HG02943 (cell line): Measurements from ENCODE around the gene KANSL1.
"Not testable (repeated sequence)": the region's sequence is repeated elsewhere in the genome, so short reads cannot be mapped to it uniquely, and the experiment has no call there.

Experiments used
- ATAC-seq: cut with Tn5 transposase; IDR thresholded peaks from one replicate; pipeline ENCODE4 v1.9.1; 2021; ENCODE audit warnings: mild to moderate bottlenecking, low read depth, moderate library complexity; ENCODE audit not compliant: unreplicated experiment

The KANSL1 gene

GRCh38 chr17:46027048-46027975 lies 165.9 kb downstream of the KANSL1 start:
- ATAC-seq, result no peak

- no peak for ATAC-seq
These were observed 166.8 kb downstream of the KANSL1 start for GRCh38 chr17:46026166-46027047.

GRCh38 chr17:46025510-46026165 lies 167.6 kb downstream of the KANSL1 start:
- ATAC-seq, result no peak

GRCh38 chr17:46025060-46025459 lies 168.2 kb downstream of the KANSL1 start:
- ATAC-seq, result no peak

GRCh38 chr17:46024590-46024989 lies 168.6 kb downstream of the KANSL1 start:
- ATAC-seq, result no peak

- ATAC-seq, result no peak
These were observed 169.3 kb downstream of the KANSL1 start for GRCh38 chr17:46023783-46024388.

- ATAC-seq, result not testable (repeated sequence)
These were observed 169.9 kb downstream of the KANSL1 start for GRCh38 chr17:46023366-46023765.

GRCh38 chr17:46020998-46021397 lies 172.2 kb downstream of the KANSL1 start:
- no peak for ATAC-seq

GRCh38 chr17:46020023-46020761 lies 173.0 kb downstream of the KANSL1 start:
- no peak for ATAC-seq

GRCh38 chr17:46019408-46019925 lies 173.8 kb downstream of the KANSL1 start:
- not testable (repeated sequence) for ATAC-seq

GRCh38 chr17:46013502-46014165 lies 179.6 kb downstream of the KANSL1 start:
- ATAC-seq, result no peak

- ATAC-seq, result no peak
These were observed 180.1 kb downstream of the KANSL1 start for GRCh38 chr17:46013127-46013501.

GRCh38 chr17:46012506-46013079 lies 180.6 kb downstream of the KANSL1 start:
- ATAC-seq, result no peak

GRCh38 chr17:46011711-46012505 lies 181.3 kb downstream of the KANSL1 start:
- no peak for ATAC-seq

GRCh38 chr17:46010597-46011186 lies 182.5 kb downstream of the KANSL1 start:
- ATAC-seq, result no peak

GRCh38 chr17:46009681-46010596 lies 183.3 kb downstream of the KANSL1 start:
- no peak for ATAC-seq
